ENCODE data around the gene NUPR1. TPM values are rescaled to one million over a fixed set of nuclear protein-coding genes. Genes with fewer than 3 reads are reported as not detected.

The NUPR1 gene
- total RNA-seq, 4 donors from 2014 or later: 33.0 to 64.3 (median 42.2) TPM

- H3K27ac ChIP-seq: no peak overlapping the region
- TF ChIP-seq EP300 (IDR thresholded peaks at IDR 0.05): no peak
- no peak for TF ChIP-seq POLR2A (IDR thresholded peaks at IDR 0.05)
- no peak for TF ChIP-seq CTCF (IDR thresholded peaks at IDR 0.05)
- no peak for TF ChIP-seq POLR2AphosphoS5 (IDR thresholded peaks at IDR 0.05)
These were observed 38.9 kb downstream of the NUPR1 start for GRCh38 chr16:28499854-28500253.

GRCh38 chr16:28498666-28499381 lies 40.0 kb downstream of the NUPR1 start:
- H3K9me3 ChIP-seq: no peaks in the 10 kb centered on the region
- 88% methylated on average over 14 of the region's 15 CpGs for WGBS

More at GRCh38 chr16:28499854-28500253, 38.9 kb downstream of the NUPR1 start:
- no peak for DNase-seq (ENCODE audit: low spot score in 2 of 2)
- Histone ChIP-seq H3K9me3 (no peaks in the 10 kb centered on the region), H3K27me3 (no peaks in the 10 kb centered on the region), H3K4me1 (peaks cover 2% of the 10 kb centered on the region), H3K36me3 (no peaks in the 10 kb centered on the region), H3K4me3 (no peak overlapping the region)
- 81% methylated on average over 10 of the region's 10 CpGs for WGBS

GRCh38 chr16:28497861-28498599 lies 40.7 kb downstream of the NUPR1 start:
- 84% methylated on average over 17 of the region's 33 CpGs for WGBS
- no peak for DNase-seq (ENCODE audit: low spot score in 2 of 2)
- Histone ChIP-seq H3K27me3 (no peaks in the 10 kb centered on the region), H3K36me3 (no peaks in the 10 kb centered on the region), H3K4me1 (peaks cover 2% of the 10 kb centered on the region), H3K27ac (no peak overlapping the region), H3K4me3 (no peak overlapping the region), H3K9me3 (no peaks in the 10 kb centered on the region)
- TF ChIP-seq CTCF (IDR thresholded peaks at IDR 0.05) (no peak), EP300 (IDR thresholded peaks at IDR 0.05) (no peak), POLR2A (IDR thresholded peaks at IDR 0.05) (no peak), POLR2AphosphoS5 (IDR thresholded peaks at IDR 0.05) (no peak)

More at GRCh38 chr16:28498666-28499381, 40.0 kb downstream of the NUPR1 start:
- no peaks in the 10 kb centered on the region for H3K36me3 ChIP-seq
- H3K4me1 ChIP-seq: no peaks in the 10 kb centered on the region
- H3K27me3 ChIP-seq: no peaks in the 10 kb centered on the region
- TF ChIP-seq EP300 (IDR thresholded peaks at IDR 0.05): no peak
- no peak for DNase-seq (ENCODE audit: low spot score in 2 of 2)
- H3K4me3 ChIP-seq: no peak overlapping the region
- no peak overlapping the region for H3K27ac ChIP-seq

- Histone ChIP-seq H3K36me3 (no peaks in the 10 kb centered on the region), H3K9me3 (no peaks in the 10 kb centered on the region), H3K4me1 (peaks cover 4% of the 10 kb centered on the region), H3K27me3 (no peaks in the 10 kb centered on the region), H3K27ac (no peak overlapping the region), H3K4me3 (no peak overlapping the region)
- WGBS: 86% methylated on average over 9 of the region's 9 CpGs
- DNase-seq (ENCODE audit: low spot score in 2 of 2): no peak
- no peak for TF ChIP-seq CTCF (IDR thresholded peaks at IDR 0.05)
- no peak for TF ChIP-seq POLR2AphosphoS5 (IDR thresholded peaks at IDR 0.05)
- no peak for TF ChIP-seq POLR2A (IDR thresholded peaks at IDR 0.05)
- TF ChIP-seq EP300 (IDR thresholded peaks at IDR 0.05): no peak
These were observed 41.4 kb downstream of the NUPR1 start for GRCh38 chr16:28497386-28497785.

- WGBS: 79% methylated on average over 19 of the region's 19 CpGs
These were observed 41.9 kb downstream of the NUPR1 start for GRCh38 chr16:28496844-28497243.

More at GRCh38 chr16:28496844-28497243, 41.9 kb downstream of the NUPR1 start:
- peaks cover 4% of the 10 kb centered on the region for H3K4me1 ChIP-seq
- H3K9me3 ChIP-seq: no peaks in the 10 kb centered on the region
- H3K27me3 ChIP-seq: no peaks in the 10 kb centered on the region
- TF ChIP-seq POLR2AphosphoS5 (IDR thresholded peaks at IDR 0.05) (no peak), POLR2A (IDR thresholded peaks at IDR 0.05) (no peak), EP300 (IDR thresholded peaks at IDR 0.05) (no peak), CTCF (IDR thresholded peaks at IDR 0.05) (no peak)
- no peak for DNase-seq (ENCODE audit: low spot score in 2 of 2)
- no peak overlapping the region for H3K27ac ChIP-seq
- H3K36me3 ChIP-seq: no peaks in the 10 kb centered on the region
- H3K4me3 ChIP-seq: no peak overlapping the region
